ENCODE results near the gene CTSF. TPM values are rescaled to one million over a fixed set of nuclear protein-coding genes. Genes with fewer than 3 reads are reported as not detected.

The CTSF gene
- total and polyA plus RNA-seq, 2 experiments from 2014 or later: 0.60 to 1.1 TPM

- Histone ChIP-seq H3K4me1 (ENCODE audit: insufficient read depth) (no peaks in the 10 kb centered on the region), H3K36me3 (replicated peaks; ENCODE audit: insufficient read depth, low read depth) (no peaks in the 10 kb centered on the region), H3K9me2 (replicated peaks; ENCODE audit: insufficient read depth) (no peaks in the 10 kb centered on the region), H3K4me3 (no peak overlapping the region), H3K27ac (no peak overlapping the region), H3K27me3 (no peaks in the 10 kb centered on the region), H2AFZ (no peak overlapping the region), H4K20me1 (ENCODE audit: insufficient read depth, poor library complexity, severe bottlenecking) (no peaks in the 10 kb centered on the region), H3K79me2 (no peaks in the 10 kb centered on the region), H3K9me3 (ENCODE audit: low read depth) (no peaks in the 10 kb centered on the region), H3K4me2 (no peak overlapping the region)
- 94% methylated on average over 12 of the region's 13 CpGs for WGBS (ENCODE audit: low lambda C conversion rate, missing lambda C conversion rate)
- TF ChIP-seq CTCF (IDR thresholded peaks at IDR 0.05; ENCODE audit: poor library complexity) (no peak), EZH2phosphoT487 (IDR thresholded peaks at IDR 0.05; ENCODE audit: low read depth, severe bottlenecking, unreplicated experiment) (no peak), EZH2 (IDR thresholded peaks at IDR 0.05; ENCODE audit: borderline replicate concordance) (no peak)
- DNase-seq (ENCODE audit: low spot score): no peak
Measured at GRCh38 chr11:66529655-66530054, 38.8 kb downstream of the CTSF start.

- Histone ChIP-seq H3K36me3 (replicated peaks; ENCODE audit: insufficient read depth, low read depth) (no peaks in the 10 kb centered on the region), H3K9me2 (replicated peaks; ENCODE audit: insufficient read depth) (no peaks in the 10 kb centered on the region), H4K20me1 (ENCODE audit: insufficient read depth, poor library complexity, severe bottlenecking) (no peaks in the 10 kb centered on the region), H3K4me3 (no peak overlapping the region), H3K79me2 (no peaks in the 10 kb centered on the region), H3K4me2 (no peak overlapping the region), H3K27ac (no peak overlapping the region), H2AFZ (no peak overlapping the region), H3K27me3 (no peaks in the 10 kb centered on the region), H3K4me1 (ENCODE audit: insufficient read depth) (no peaks in the 10 kb centered on the region), H3K9me3 (ENCODE audit: low read depth) (no peaks in the 10 kb centered on the region)
- no peak for TF ChIP-seq CTCF (IDR thresholded peaks at IDR 0.05; ENCODE audit: poor library complexity)
- no peak for TF ChIP-seq EZH2phosphoT487 (IDR thresholded peaks at IDR 0.05; ENCODE audit: low read depth, severe bottlenecking, unreplicated experiment)
- no peak for TF ChIP-seq EZH2 (IDR thresholded peaks at IDR 0.05; ENCODE audit: borderline replicate concordance)
- DNase-seq (ENCODE audit: low spot score): no peak
- 91% methylated on average over 8 of the region's 10 CpGs for WGBS (ENCODE audit: low lambda C conversion rate, missing lambda C conversion rate)
Measured at GRCh38 chr11:66529069-66529468, 39.3 kb downstream of the CTSF start.

- WGBS (ENCODE audit: low lambda C conversion rate, missing lambda C conversion rate): 96% methylated on average over 10 of the region's 10 CpGs
Measured at GRCh38 chr11:66524304-66525040, 43.9 kb downstream of the CTSF start.

More at GRCh38 chr11:66524304-66525040, 43.9 kb downstream of the CTSF start:
- no peaks in the 10 kb centered on the region for H3K27me3 ChIP-seq
- no peak for DNase-seq (ENCODE audit: low spot score)
- H3K9me2 ChIP-seq (replicated peaks; ENCODE audit: insufficient read depth): no peaks in the 10 kb centered on the region
- H3K4me3 ChIP-seq: no peak overlapping the region
- H3K9me3 ChIP-seq (ENCODE audit: low read depth): no peaks in the 10 kb centered on the region
- no peaks in the 10 kb centered on the region for H3K4me1 ChIP-seq (ENCODE audit: insufficient read depth)
- H3K27ac ChIP-seq: no peak overlapping the region
- no peak overlapping the region for H2AFZ ChIP-seq
- no peak overlapping the region for H3K4me2 ChIP-seq
- TF ChIP-seq EZH2 (IDR thresholded peaks at IDR 0.05; ENCODE audit: borderline replicate concordance) (no peak), CTCF (IDR thresholded peaks at IDR 0.05; ENCODE audit: poor library complexity) (no peak), EZH2phosphoT487 (IDR thresholded peaks at IDR 0.05; ENCODE audit: low read depth, severe bottlenecking, unreplicated experiment) (no peak)
- H3K36me3 ChIP-seq (replicated peaks; ENCODE audit: insufficient read depth, low read depth): no peaks in the 10 kb centered on the region
- H4K20me1 ChIP-seq (ENCODE audit: insufficient read depth, poor library complexity, severe bottlenecking): no peaks in the 10 kb centered on the region
- H3K79me2 ChIP-seq: no peaks in the 10 kb centered on the region
